GM18507 (cell line): ENCODE results near the gene DND1.
"Not testable (repeated sequence)": the region's sequence is repeated elsewhere in the genome, so short reads cannot be mapped to it uniquely, and the experiment has no call there.

Experiments used
- DNase-seq: peaks from one replicate; pipeline ENCODE4 v3.0.0; 2011; ENCODE audit warnings: low read depth; ENCODE audit not compliant: insufficient read length; ENCODE audit errors: extremely low spot score
- FAIRE-seq: peaks from 2 replicates; lab custom pipeline; 2011; peaks lifted over from hg19 to GRCh38; lab: Jason Lieb, UNC

DND1 gene

DNA sequence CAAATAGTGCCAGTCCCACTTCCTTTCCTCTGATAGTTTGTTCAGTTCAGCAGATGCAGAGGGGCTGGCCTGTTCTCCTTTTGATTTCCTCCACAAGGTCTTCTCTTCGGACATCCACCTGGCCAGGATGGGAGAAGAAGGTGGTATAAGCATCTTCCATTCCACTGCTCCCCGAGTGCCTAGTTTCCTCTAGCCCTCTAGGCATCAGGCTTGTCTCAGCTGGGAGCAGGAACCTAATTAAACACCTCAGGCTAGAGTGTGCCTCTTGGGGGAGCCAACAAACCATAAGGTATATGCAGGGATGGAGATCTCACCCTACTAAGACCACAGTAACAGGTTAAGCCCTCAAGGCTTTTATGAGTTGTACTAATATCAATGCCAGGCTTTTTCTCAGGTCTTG is 835 bp upstream of the DND1 start:
- FAIRE-seq = no peak
- DNase-seq = no peak

DNA sequence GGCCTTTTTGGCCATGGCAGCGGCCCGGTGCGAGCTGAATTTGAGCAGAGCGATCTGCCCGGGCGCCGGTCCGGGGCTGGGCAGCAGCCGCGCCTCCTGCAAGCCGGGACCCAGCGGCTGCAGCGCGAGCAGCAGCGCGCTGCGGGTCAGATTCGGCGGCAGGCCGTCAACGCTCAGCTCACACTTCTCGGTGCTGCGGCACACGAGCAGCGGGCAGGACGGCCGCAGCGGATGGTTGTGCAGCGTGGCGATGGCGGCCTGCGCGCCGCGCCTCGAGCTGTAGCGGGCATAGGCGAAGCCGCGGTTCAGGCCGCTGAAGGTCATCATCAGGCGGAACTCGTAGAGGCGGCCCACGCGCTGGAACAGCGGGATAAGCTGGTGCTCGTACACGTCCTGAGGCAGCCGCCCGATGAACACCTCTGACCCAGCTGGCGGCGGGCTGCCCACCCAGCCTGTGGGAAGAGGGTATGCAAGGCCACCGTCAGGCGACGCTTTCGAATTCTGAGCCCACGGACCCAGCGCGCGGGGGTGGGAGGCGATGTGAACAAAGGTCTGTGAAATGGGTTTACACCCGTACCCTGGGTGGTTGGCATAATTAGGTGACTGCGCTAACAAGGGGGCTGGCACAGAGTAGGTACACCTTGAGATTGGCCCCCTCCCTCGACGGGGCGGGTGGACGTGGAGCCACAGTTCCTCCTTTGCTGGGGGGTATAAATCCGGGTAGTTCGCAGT is 755 bp downstream of the DND1 start:
- no peak for FAIRE-seq
- DNase-seq = no peak

DNA sequence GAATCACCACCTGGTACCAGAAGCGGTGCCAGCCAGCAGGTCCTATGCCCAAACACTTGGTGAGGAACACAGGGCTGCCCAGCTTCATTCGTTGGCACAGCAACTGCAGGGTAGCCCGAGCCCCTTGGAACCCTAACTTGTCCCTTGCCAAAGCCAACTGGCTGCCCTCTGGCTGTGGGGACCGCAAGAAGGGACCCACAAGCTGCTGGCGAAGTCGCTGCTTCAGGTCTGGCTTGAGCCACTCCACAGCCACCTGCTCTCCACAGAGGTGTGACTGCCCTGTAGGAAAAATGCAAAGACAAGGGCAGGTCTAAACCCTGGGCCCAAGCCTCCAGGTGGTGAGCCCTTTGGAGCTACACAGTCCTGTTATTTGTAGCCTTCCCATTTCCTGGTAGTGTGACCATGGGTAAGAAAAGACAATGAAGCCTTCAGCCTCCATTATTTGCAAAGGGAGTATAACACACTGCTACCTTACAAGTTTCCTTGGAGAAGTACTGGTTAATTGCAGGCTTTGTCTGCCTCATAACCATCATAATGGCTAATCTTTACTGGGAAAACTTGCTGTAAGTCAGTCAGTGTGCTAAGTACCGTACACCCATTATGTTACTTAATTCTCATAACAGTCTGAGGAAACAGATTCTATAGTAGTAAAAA is 1.8 kb downstream of the DND1 start:
- DNase-seq (no peak), FAIRE-seq (no peak)

DNA sequence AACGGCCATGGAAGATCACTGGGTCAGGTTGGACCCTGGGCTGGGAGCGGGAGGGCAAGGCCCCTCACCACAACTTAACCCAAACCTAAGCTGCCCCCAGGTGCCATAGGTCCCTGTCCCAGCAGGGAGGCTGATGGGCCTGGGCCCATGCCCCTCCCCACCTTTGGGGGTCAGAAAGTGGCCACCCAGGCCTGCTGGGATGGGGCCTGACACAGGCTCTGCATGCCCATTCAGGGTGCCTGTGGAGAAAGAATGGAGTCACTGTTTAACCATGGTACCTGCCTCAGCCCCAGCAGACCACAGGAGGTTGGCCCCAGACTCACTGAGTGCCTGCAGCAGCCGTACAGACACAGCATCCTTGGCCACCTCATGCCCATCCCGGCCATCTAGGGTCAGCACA is 2.3 kb downstream of the DND1 start:
- DNase-seq, FAIRE-seq: not testable (repeated sequence)

DNA sequence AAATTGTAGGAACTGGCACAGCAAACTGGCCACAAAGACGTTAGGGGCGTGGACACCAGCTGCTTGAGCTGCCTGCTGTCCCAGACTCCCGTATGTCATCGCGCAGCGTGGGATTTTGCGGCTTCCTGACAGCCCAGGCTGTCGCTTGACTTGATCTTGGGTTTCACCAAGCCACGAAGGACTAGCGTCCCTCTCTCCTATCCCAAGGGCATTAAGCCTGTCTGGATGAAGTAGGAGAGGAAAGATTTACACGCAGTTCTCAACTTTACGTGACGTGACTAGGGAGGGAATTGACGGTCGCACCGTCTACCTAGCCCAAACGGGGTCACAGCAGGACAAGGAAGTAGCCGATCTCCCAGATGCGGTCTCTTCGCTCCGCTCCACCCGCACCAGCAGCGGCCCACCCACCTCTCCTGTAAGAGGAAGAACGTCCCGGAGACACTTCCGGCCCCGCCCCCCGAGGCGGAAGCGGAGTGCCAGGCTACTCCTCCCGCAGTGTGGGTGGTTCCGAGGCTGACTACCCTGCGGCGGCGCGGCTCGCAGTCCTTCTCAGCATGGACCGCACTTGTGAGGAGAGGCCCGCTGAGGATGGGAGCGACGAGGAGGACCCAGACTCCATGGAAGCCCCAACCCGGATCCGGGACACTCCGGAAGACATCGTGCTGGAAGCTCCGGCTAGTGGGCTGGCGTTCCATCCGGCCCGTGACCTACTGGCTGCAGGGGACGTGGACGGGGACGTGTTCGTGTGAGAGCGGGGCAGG is 8.8 kb downstream of the DND1 start, which contains the start of gene WDR55:
TSS of gene WDR55 (plus strand) at position 546 of the 761 bp plus-strand sequence. CDS start at position 555, 9 bp downstream.
- FAIRE-seq (peak; percentile 98), DNase-seq (peak; percentile 85)

DNA sequence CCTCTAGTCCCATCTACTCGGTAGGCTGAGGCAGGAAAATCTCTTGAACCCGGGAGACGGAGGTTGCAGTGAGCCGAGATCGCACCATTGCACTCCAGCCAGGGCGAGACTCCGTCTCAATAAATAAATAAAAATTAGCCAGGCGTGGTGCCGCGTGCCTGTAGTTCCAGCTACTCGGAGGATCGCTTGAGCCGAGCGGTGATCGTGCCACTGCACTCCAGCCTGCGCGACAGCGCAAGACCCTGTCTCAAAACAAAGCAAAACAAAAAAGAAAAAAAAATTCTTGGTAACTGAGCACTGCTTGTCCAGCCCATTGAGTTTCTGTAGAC is 9.4 kb downstream of the DND1 start:
- FAIRE-seq (no peak), DNase-seq (no peak)

DNA sequence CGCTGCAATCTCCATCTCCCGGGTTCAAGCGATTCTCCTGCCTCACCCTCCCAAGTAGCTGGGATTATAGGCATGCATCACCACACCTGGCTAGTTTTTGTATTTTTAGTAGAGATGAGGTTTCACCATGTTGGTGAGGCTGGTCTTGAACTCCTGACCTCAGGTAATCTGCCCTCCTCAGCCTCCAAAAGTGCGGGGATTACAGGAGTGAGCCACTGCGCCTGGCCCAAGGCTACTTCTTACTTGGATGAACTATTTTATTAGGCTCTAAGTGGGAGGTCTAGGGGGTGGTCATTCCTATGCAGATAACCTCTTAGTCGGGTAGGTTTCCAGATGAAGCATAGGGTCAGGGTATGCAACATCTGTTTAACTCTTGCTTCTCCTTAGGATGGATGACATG is 13.0 kb downstream of the DND1 start:
- FAIRE-seq, DNase-seq: not testable (repeated sequence)

DNA sequence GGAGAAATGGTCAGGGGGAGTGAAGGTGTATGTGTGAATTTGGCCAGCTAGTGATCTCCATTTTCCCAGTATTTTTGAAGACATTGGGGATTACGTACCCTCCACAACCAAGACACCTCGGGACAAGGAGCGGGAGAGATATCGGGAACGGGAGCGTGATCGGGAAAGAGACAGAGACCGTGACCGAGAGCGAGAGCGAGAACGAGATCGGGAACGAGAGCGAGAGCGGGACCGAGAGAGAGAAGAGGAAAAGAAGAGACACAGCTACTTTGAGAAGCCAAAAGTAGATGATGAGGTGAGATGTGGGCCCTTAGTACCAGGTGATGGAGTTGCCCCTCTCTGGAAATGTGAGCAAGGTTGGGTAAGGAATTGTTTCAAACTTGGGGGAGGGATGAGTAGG is 14.5 kb downstream of the DND1 start:
- no peak for FAIRE-seq

DNA sequence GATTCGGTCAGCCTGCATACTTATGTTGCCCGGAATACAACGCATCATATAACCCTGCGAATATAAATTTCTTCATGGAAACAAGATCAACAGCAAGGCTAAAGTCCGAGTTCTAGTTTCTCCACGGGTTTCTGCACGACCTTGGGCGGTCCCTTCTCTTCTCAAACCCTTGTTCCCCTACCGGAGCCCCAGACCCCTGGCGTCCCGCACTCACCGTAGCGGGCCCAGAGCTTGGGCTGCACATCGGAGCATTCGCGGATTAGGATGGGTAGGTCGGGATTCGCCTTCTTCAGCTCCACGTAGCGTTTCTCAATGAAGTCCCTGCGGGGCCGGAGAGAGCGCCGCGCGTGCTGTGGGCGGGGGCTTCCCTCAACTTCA is 26.3 kb downstream of the DND1 start:
- FAIRE-seq (no peak), DNase-seq (no peak)

More for the DNA sequence above, 14.5 kb downstream of the DND1 start:
- DNase-seq = no peak

DNA sequence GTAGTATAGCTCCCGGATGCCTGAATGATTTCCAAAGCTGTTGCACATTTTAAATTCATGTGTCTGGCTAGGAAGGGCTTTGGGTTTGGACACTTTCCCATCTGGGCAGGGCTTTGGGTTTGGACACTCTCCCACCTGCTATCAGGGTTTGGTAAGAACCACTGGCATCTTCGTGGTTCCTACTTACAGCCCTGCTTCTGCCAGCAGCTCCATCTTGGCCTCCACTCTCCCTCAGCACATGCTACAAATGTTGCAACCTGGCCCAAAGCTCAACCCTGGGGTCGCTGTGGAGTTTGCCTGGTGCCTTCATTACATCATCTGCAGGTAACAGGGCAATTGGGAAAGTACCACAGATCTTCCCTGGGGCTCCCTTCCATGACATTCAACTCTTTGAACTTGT is 30.7 kb downstream of the DND1 start:
- FAIRE-seq = no peak
- no peak for DNase-seq

DNA sequence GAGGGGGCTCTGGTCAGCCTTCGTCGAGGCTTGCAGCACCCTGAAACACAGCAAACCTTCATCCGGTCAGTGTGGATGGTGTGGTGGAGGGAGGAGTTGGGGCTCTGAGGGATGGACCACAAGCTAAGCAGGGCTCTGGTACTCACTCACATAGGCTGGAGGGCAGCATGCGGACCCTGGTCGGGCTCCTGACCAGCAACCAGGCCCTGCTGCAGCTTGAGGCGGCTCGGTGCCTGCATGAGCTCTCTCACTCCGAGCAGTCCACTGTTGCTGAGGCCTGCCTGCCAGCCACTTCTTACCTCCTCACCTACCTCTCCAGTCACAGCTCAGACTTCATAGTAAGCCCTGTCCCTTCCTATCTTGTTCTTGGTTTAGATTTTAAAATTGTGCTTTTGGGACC is 31.7 kb downstream of the DND1 start:
- no peak for FAIRE-seq

DNA sequence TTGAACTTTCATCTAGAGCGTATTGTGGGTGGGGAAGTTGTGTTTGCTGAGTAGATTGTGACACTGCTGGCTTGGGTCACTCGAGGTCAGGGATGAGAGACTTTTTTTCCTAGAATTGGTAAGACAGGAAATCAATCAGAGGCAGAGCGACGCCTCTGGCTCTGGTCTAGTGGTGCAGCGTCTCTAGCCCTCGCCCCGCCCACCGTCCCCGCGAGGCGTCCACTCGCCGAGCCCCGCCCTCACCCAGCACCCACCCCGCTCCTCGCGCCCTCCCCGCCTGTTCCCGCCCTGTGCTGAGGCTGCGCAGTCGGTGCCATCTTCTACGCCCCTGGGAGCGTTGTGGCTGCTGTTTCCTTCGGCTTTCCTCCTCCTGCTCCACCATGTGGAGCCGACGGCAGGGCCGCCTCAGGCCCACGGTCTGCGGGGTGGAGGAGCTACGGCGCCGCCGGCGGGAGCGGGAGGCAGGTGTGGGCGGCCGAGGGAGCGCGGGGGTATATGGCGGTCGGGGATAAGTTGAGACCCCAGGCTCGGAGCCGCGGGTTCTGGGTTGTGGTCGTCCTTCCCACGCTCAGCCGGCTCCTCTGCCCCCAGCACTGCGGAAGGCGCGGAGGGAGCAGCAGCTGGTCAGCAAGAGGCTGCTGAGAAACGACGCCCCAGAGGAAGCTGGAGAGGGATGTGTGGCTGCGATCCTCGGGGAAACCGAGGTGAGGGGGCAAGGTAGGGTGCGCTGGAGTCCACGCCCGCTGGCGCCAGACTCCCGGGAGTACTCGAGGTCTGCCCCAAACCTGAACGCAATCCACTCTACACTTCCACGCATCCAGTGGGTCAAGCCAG is 34.0 kb downstream of the DND1 start, which contains the start of gene TMCO6:
TSS of gene TMCO6 (plus strand) at position 304 of the 834 bp plus-strand sequence. CDS start at position 381, 77 bp downstream.
- FAIRE-seq (peak; percentile 97), DNase-seq (peak; percentile 99)

More for the DNA sequence above, 31.7 kb downstream of the DND1 start:
- DNase-seq = no peak

DNA sequence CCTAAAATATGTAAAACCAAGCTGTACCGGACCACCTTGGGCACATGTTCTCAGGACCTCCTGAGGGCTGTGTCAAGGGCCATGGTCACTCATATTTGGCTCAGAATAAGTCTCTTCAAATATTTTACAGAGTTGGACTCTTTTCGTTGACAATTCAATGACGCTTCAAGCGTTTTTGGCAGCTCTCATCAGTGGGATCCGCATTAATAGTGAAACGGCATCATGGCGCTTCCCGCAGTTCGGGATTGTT is 34.6 kb downstream of the DND1 start:
- DNase-seq, FAIRE-seq: not testable (repeated sequence)

DNA sequence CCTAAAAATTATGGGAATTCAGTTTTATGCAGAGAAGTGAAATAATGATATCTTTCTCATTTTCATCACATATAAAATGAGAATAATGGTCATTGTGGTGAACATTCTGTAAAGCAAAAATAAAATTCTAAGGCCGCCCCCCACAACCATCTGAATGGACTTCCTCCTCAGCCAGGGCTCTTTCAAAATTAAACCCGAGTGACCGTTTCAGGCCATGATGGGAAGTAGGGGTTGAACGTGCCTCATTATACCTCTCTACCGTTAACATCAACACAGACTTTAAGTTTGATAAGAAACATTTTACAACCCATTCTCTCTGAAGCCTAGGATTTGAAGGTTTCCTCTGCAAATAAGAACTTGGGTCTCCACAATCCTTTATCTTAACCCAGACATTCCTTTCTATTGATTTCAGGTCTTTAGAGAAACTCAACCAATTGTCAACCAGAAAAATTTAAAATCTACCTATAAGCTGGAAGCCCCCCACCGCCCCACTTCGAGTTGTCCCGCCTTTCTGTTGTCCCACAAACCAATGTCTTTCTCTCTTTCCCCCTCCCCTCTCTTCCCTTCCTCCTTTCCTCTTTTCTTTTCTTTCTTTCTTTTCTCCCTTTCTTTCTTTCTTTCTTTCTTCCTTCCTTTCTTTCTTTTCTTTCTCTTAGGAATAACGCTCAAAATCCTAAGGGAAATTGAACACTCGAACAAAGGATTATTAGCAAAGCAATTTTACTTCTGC is 35.8 kb downstream of the DND1 start:
- FAIRE-seq = no peak
- DNase-seq = no peak

DNA sequence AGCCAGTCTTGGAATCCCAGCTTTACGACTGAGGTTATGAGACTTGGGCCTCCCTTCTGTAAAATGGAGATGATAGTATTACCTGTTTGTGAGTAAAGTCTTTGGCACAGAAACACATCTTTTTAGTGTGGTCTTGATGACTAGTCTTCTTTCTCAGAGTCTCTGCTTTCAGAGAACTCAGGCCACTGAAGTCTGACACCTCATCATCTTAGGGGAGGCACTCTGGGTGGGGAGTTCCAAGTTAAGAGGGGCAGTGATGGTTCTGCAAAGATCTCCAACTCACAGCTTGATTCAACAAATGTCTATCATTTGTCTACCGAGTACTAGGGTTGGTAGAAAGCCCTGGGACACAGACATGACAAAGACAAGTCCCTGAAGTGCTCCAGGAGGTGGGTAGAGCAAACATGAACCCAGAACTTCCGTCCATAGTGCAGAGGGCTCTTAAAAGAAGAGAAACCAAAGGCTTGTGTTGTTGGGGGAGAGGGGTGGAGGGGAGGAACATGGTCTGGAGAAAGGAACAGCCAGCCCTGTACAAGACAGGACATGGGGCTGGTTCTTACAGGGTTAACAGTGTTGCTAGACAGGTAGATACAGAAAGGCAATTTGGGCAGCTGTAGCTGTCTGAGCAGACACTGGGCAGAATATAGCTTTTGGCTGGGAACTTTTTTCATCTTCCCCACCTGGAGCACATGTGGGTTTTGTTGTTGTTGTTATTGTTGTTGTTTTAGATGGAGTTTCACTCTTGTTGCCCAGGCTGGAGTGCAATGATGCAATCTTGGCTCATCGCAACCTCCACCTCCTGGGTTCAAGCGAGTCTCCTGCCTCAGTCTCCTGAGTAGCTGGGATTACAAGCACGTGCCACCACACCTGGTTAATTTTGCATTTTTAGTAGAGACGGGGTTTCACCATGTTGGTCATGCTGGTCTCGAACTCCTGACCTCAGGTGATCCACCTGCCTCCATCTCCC is 37.8 kb downstream of the DND1 start:
- FAIRE-seq (no peak), DNase-seq (no peak)

DNA sequence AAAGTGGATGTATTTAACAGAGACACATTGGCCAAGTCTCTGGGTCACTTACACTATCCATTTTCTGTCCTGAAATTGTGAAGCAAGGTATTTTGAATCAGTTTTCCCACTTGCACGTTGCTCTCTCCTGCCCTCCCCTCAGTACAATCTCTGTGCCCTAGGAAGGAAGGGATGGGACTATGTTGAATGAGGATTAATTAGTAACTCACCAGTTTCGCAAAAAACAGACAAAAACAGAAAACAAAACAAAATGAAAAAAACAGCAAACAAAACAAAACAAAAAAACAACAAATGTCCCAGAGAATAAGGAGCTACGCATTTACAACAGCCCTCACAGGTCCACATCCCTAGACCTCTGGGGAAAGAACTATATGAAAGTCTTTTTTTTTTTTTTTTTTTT is 39.3 kb downstream of the DND1 start:
- FAIRE-seq (no peak), DNase-seq (no peak)

DNA sequence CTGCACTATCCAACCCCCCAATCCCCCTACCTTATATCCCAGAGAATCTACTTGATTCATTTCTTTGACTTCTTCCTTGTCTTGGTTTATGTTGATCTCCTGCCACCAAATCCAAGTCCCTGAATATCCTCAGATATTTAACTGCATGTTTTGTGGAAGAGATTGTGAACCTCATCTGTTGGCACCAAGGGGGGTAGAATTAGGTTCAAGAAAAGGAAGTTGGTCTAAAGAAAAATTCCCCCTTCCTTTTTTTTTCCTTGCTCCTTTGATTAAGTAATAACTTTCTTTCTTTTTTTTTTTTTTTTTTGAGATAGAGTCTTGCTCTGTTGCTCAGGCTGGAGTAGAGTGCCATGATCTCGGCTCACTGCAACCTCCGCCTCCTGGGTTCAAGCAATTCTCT is 39.9 kb downstream of the DND1 start:
- DNase-seq (no peak), FAIRE-seq (no peak)

DNA sequence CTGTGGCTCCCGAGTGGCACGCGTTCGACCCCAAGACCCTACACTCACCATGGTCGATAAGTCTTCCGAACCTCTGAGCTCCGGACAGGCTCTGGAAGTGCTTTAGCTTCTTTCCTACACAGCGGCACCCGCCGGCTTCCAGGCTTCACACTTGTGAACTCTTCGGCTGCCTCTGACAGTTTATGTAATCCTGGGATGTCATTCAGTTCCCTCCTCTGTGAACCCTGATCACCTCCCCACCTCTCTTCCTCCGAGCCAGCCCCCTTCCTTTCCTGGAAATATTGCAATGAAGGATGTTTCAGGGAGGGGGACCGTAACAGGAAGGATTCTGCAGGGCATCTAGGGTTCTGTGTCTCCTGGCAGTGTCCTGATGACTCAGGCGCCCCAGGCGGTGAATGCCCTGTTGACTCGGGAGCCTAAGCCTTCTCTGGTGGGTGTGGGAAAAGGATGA is 40.3 kb downstream of the DND1 start, which contains the start of gene CD14:
TSS of gene CD14 (minus strand) at position 155 of the 451 bp plus-strand sequence. CDS start at position 51, 104 bp downstream.
- no peak for DNase-seq
- no peak for FAIRE-seq
